Measurements from ENCODE around the gene UBE3B.
"Not testable (repeated sequence)": the region's sequence is repeated elsewhere in the genome, so short reads cannot be mapped to it uniquely, and the experiment has no call there.

The UBE3B gene

DNA sequence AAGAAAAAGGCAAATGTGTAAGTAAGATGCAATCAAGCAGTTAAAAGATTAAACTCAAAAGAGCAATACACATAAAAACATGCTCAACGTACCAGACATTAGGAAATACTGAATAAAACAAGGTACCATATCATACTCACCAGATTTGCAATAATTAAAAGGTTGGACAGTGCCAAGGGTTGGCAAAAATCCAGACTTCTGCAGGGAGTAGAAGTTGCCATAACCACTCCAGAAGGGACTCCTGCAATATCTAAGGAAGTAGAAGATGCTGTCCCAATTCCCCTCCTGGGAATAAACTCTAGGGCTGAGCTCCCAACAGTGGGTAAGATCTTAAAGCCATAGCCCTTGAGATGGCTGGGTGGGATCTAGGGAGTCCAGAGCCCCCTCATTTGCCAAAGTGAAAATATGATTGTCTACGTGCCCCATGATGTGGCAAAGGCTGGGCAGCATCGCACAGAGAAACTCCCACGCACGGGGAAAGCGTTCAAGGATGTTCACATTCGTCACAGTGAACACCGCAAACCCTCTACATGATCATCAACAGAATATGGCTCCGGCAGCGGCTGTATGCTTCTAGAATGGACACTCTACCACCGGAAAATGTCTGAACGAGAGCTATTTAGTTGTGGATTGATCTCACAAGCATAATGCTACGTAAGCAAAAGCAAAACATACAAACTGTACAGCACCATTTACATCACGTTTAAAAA, 12.6 kb upstream of the UBE3B start:
- peaks cover 22% of the 10 kb centered on the region for H3K36me3 ChIP-seq (ENCODE audit: control insufficient read depth, low read depth, low read length)
- H3K4me3 ChIP-seq (ENCODE audit: low read length) = no peak overlapping the region
- no peak overlapping the region for H3K27ac ChIP-seq (ENCODE audit: low read length)
- peaks cover 52% of the 10 kb centered on the region for H3K4me1 ChIP-seq (ENCODE audit: control insufficient read depth, low read depth, low read length)
- no peaks in the 10 kb centered on the region for H3K27me3 ChIP-seq (ENCODE audit: control insufficient read depth, insufficient read depth, low read length)
- H3K9ac ChIP-seq (ENCODE audit: low read length) = no peak overlapping the region
- no peaks in the 10 kb centered on the region for H3K9me3 ChIP-seq (ENCODE audit: control insufficient read depth, low read depth, low read length)

DNA sequence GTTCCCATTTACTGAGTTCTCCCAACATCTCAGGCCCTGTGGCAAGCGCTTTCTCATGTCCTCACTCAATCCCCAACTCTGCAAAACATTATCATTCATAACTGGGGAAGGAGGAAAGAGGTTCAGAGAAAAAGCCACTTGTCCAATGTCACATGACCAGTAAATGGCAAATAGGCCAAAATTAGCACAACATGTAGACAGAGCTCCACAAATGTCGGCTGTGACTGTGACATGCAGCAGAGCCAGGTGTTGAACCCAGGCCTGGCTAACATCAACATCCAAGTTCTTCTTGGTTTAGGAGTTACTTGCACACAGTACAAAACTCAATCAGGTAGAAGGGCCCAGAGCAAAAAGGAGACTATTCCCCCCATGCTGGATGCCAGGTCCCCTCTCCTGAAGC, 11.1 kb upstream of the UBE3B start:
- Histone ChIP-seq H3K27ac (ENCODE audit: low read length) (no peak overlapping the region), H3K9me3 (ENCODE audit: control insufficient read depth, low read depth, low read length) (no peaks in the 10 kb centered on the region), H3K27me3 (ENCODE audit: control insufficient read depth, insufficient read depth, low read length) (no peaks in the 10 kb centered on the region), H3K4me1 (ENCODE audit: control insufficient read depth, low read depth, low read length) (peaks cover 39% of the 10 kb centered on the region), H3K4me3 (ENCODE audit: low read length) (no peak overlapping the region), H3K36me3 (ENCODE audit: control insufficient read depth, low read depth, low read length) (peaks cover 22% of the 10 kb centered on the region), H3K9ac (ENCODE audit: low read length) (no peak overlapping the region)

DNA sequence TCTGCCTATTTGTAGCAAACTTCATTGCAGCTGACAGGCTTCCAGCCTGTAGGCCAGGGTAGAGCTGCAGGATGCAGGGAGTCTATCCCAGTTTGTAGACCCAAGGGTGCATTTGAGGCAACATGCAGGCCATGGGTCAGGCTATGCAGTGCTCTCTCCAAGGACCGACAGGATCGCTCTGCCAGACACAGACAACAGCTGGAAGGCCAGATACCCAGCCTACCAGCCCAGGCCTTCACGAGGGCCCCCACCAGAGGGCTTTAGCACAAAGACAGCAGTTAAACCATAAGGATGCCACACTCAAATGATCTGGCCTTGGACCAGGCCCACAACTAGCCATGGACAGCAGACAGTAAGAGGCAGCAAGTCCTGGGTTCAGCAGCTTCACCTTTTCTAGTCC, 10.6 kb upstream of the UBE3B start:
- H3K9me3 ChIP-seq (ENCODE audit: control insufficient read depth, low read depth, low read length) = no peaks in the 10 kb centered on the region
- peaks cover 22% of the 10 kb centered on the region for H3K36me3 ChIP-seq (ENCODE audit: control insufficient read depth, low read depth, low read length)
- H3K4me3 ChIP-seq (ENCODE audit: low read length) = no peak overlapping the region
- H3K9ac ChIP-seq (ENCODE audit: low read length) = no peak overlapping the region
- H3K4me1 ChIP-seq (ENCODE audit: control insufficient read depth, low read depth, low read length) = peaks cover 34% of the 10 kb centered on the region
- no peaks in the 10 kb centered on the region for H3K27me3 ChIP-seq (ENCODE audit: control insufficient read depth, insufficient read depth, low read length)
- H3K27ac ChIP-seq (ENCODE audit: low read length) = no peak overlapping the region

DNA sequence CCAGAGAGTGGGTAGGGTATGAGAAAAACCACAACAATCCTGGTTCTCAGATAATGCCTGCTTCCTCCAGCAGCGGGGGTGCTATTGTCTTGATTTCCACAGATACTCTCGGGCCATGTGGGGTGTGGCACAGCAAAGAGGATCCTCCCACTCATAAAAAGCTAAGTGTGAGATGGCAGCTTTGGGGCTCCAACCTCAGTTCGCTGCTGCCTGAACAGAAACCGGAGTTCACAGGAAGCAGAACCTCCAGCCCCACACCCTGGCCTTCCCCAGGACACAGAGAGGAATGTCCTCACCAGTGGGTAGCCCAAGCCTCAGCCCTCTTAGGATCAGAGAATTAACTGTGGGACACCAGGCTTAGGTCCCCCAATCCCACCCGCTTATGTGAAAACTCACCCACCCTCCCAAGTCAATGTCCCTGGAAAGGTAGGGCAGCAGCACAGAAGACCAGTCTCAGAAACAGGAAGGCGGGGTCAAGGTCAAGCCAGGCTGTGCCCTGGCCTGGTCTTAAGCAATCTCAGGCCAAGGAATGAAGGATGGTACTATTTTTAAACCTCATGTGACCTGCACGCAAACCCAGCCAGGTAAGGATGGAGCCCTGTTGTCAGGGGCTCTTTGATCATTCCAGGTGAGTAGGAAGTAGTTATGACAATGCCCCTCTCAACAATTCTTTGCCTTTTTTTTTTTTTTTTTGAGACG, 9.3 kb upstream of the UBE3B start:
- Histone ChIP-seq H3K27me3 (ENCODE audit: control insufficient read depth, insufficient read depth, low read length) (no peaks in the 10 kb centered on the region), H3K4me1 (ENCODE audit: control insufficient read depth, low read depth, low read length) (peaks cover 20% of the 10 kb centered on the region), H3K36me3 (ENCODE audit: control insufficient read depth, low read depth, low read length) (peaks cover 22% of the 10 kb centered on the region), H3K9ac (ENCODE audit: low read length) (no peak overlapping the region), H3K9me3 (ENCODE audit: control insufficient read depth, low read depth, low read length) (no peaks in the 10 kb centered on the region), H3K27ac (ENCODE audit: low read length) (no peak overlapping the region), H3K4me3 (ENCODE audit: low read length) (no peak overlapping the region)

DNA sequence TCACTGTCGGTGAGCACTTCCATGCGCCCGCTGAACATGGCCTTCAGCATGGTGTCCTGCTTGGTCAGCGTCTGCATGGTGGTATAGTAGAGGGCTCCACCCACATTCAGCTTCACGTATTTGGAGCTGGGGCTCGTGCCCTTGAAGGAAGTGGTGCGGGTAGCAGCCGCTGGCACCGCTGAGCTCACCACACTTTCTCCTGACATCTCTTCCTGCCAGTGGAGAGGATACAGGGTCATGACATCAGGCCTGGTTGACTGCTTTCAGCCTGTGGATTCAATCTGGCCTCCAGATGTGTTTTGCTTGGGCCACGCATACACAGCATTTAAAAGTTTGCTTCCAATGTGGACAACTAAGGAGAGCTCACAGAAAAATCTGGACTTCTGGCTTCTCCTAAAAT, 7.9 kb upstream of the UBE3B start:
- no peak overlapping the region for H3K4me3 ChIP-seq (ENCODE audit: low read length)
- H3K27ac ChIP-seq (ENCODE audit: low read length) = no peak overlapping the region
- H3K4me1 ChIP-seq (ENCODE audit: control insufficient read depth, low read depth, low read length) = peaks cover 7% of the 10 kb centered on the region
- no peaks in the 10 kb centered on the region for H3K9me3 ChIP-seq (ENCODE audit: control insufficient read depth, low read depth, low read length)
- H3K36me3 ChIP-seq (ENCODE audit: control insufficient read depth, low read depth, low read length) = peaks cover 25% of the 10 kb centered on the region
- no peaks in the 10 kb centered on the region for H3K27me3 ChIP-seq (ENCODE audit: control insufficient read depth, insufficient read depth, low read length)
- no peak overlapping the region for H3K9ac ChIP-seq (ENCODE audit: low read length)

DNA sequence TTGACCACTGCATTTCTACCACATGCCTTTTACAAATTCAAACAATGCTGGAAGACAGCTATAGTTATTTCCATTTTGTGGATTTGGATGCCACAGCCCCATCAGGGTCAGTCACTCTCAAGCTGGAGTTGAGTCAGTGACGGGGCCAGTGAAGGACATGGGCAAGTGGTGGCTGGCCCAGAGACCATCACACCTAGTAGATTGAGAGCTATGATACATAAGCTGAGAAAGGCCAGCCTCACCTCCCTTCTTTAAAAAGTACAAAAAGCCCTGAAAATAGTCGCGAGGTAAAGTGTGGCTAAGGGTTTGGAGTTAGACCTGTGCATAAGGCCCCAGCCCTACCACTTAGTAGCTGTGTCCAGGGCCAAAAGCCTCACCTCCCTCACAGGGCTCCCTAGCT, 4.4 kb upstream of the UBE3B start:
- Histone ChIP-seq H3K4me1 (ENCODE audit: control insufficient read depth, low read depth, low read length) (peaks cover 10% of the 10 kb centered on the region), H3K36me3 (ENCODE audit: control insufficient read depth, low read depth, low read length) (peaks cover 15% of the 10 kb centered on the region), H3K9me3 (ENCODE audit: control insufficient read depth, low read depth, low read length) (no peaks in the 10 kb centered on the region), H3K27ac (ENCODE audit: low read length) (no peak overlapping the region), H3K4me3 (ENCODE audit: low read length) (no peak overlapping the region), H3K27me3 (ENCODE audit: control insufficient read depth, insufficient read depth, low read length) (no peaks in the 10 kb centered on the region), H3K9ac (ENCODE audit: low read length) (no peak overlapping the region)

DNA sequence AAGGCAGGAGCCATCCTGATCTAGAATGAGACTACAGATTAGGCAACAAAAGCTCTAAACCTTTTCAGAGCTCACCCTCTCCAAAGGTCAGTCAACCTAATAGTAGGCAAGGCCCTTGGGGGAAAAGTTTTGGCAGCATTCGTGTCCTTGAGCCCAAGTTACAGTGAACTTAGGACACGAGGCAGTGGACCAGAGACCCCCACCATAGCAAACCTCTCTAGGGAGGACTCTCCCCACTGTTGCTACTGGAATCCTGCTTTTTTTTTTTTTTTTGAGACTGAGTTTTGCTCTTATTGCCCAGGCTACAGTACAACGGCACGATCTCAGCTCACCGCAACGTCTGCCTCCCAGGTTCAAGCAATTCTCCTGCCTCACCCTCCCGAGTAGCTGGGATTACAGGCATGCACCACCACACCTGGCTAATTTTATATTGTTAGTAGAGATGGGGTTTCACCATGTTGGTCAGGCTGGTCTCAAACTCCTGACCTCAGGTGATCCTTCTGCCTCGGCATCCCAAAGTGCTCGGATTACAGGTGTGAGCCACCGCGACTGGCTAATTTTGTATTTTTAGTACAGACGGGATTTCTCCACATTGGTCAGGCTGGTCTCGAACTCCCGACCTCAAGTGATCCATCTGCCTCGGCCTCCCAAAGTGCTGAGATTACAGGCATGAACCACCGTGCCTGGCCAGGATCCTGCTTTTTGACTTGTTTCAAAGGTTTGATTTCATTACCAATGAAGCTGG, 3.7 kb upstream of the UBE3B start:
- not testable (repeated sequence) for H3K4me1 ChIP-seq (ENCODE audit: control insufficient read depth, low read depth, low read length); H3K9ac ChIP-seq (ENCODE audit: low read length); H3K27me3 ChIP-seq (ENCODE audit: control insufficient read depth, insufficient read depth, low read length); H3K9me3 ChIP-seq (ENCODE audit: control insufficient read depth, low read depth, low read length); H3K4me3 ChIP-seq (ENCODE audit: low read length); H3K27ac ChIP-seq (ENCODE audit: low read length)
- peaks cover 12% of the 10 kb centered on the region for H3K36me3 ChIP-seq (ENCODE audit: control insufficient read depth, low read depth, low read length)

DNA sequence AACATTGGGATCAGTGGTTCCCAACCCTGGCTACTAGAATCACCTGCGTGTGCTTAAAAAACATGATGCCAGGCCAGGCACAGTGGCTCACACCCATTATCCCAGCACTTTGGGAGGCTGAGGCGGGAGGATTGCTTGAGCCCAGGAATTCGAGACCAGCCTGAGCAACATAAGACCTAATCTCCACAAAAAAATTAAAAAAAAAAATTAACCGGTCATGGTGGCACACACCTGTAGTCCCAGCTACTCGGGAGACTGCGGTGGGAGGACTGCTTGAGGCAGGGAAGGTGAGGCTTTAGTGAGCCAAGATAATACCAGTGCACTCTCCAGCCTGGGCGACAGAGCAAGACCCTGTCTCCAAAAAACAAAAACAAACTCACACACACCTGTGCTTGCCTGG, 2.3 kb upstream of the UBE3B start:
- H3K27ac ChIP-seq (ENCODE audit: low read length) = no peak overlapping the region
- no peak overlapping the region for H3K4me3 ChIP-seq (ENCODE audit: low read length)
- peaks cover 7% of the 10 kb centered on the region for H3K4me1 ChIP-seq (ENCODE audit: control insufficient read depth, low read depth, low read length)
- H3K27me3 ChIP-seq (ENCODE audit: control insufficient read depth, insufficient read depth, low read length) = no peaks in the 10 kb centered on the region
- no peak overlapping the region for H3K9ac ChIP-seq (ENCODE audit: low read length)
- H3K36me3 ChIP-seq (ENCODE audit: control insufficient read depth, low read depth, low read length) = peaks cover 3% of the 10 kb centered on the region
- no peaks in the 10 kb centered on the region for H3K9me3 ChIP-seq (ENCODE audit: control insufficient read depth, low read depth, low read length)

DNA sequence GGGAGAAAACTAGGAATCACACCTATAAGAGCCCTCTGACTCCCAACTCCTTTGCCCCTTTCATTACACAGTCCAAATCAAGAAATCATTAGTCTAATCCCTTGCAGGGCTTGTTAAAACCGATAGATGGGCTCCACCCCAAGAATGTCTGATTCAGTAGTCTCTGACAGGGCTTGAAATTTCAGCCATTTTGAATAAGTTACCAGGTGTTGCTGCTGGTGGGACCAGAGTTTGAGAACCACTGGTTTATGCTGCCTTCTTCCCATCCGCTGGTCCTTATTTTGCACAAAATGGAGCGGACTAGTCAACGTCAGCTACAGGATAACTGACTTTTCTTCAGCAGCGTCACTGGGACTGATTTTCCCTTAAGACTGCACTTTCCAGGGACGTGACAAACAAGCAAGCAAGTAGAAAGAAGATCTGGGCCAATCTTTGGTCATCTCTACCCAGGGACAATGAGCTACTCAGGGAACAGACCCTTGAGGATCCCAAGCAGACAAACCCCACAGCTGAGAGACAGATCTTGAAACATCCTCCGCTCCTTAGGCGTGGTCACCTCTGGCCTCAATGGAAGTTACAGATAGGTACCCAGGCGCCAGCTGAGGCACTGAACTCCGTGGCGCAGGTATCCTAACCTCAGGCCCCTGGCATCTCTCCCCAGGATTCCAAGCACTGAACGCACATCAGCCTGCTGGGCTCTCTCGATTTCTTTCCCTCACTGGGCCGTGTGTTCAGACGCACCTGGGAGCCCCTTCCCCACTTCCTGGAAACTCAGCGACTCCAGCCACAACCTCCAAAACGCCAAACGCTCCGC, 1.2 kb upstream of the UBE3B start:
- Histone ChIP-seq H3K27ac (ENCODE audit: low read length) (peak overlapping the region; percentile 17), H3K36me3 (ENCODE audit: control insufficient read depth, low read depth, low read length) (peaks cover 3% of the 10 kb centered on the region), H3K27me3 (ENCODE audit: control insufficient read depth, insufficient read depth, low read length) (no peaks in the 10 kb centered on the region), H3K4me3 (ENCODE audit: low read length) (peak overlapping the region; percentile 96), H3K4me1 (ENCODE audit: control insufficient read depth, low read depth, low read length) (peaks cover 7% of the 10 kb centered on the region), H3K9ac (ENCODE audit: low read length) (peak overlapping the region; percentile 89), H3K9me3 (ENCODE audit: control insufficient read depth, low read depth, low read length) (no peaks in the 10 kb centered on the region)

DNA sequence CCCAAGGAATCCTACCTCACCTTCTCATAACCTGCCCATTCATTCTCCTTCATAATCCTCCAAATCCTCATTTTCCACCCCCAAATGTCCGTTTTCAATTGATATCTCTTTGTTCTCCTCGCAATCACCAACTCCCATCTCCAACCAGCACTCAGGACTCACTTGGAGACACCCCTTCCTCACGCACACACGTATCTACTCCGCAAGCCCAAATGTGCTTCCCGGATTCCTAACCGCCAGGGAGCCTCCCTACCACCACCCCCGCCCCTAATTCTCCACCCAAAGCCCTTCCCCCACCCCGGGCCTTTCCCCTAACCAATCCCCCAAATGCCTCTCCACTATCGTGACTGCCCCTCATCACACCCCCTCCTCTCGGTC, 638 bp upstream of the UBE3B start:
- Histone ChIP-seq H3K27me3 (ENCODE audit: control insufficient read depth, insufficient read depth, low read length) (no peaks in the 10 kb centered on the region), H3K9me3 (ENCODE audit: control insufficient read depth, low read depth, low read length) (no peaks in the 10 kb centered on the region), H3K4me3 (ENCODE audit: low read length) (peak overlapping the region; percentile 96), H3K36me3 (ENCODE audit: control insufficient read depth, low read depth, low read length) (peaks cover 3% of the 10 kb centered on the region), H3K4me1 (ENCODE audit: control insufficient read depth, low read depth, low read length) (peaks cover 7% of the 10 kb centered on the region), H3K9ac (ENCODE audit: low read length) (peak overlapping the region; percentile 89), H3K27ac (ENCODE audit: low read length) (peak overlapping the region; percentile 17)

DNA sequence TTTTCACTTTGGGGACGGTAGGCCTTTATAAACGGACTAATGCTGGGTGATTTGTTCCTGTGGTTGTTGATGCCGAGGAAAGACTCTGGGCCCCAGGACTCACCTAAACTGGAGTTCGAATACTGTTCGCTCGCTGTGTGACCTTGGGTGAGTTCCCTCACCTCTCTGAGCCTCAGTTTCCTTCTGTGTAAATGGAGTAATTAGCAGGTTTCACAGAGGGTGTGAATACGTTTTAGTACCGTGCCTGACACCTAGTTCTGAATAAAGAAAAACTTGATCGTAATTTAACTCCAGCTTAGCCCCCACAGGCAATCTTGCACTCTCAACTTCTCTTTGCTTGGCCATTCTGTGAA, 505 bp downstream of the UBE3B start:
- Histone ChIP-seq H3K9me3 (ENCODE audit: control insufficient read depth, low read depth, low read length) (no peaks in the 10 kb centered on the region), H3K27ac (ENCODE audit: low read length) (peak overlapping the region; percentile 99), H3K9ac (ENCODE audit: low read length) (peak overlapping the region; percentile 89), H3K36me3 (ENCODE audit: control insufficient read depth, low read depth, low read length) (peaks cover 3% of the 10 kb centered on the region), H3K4me1 (ENCODE audit: control insufficient read depth, low read depth, low read length) (peaks cover 7% of the 10 kb centered on the region), H3K27me3 (ENCODE audit: control insufficient read depth, insufficient read depth, low read length) (no peaks in the 10 kb centered on the region), H3K4me3 (ENCODE audit: low read length) (peak overlapping the region; percentile 96)

Measured in iPS-18a (cell line).